Stimulated activated effector memory CD8-positive, alpha-beta T cell treated with anti-CD3 and anti-CD28 coated beads, Interleukin-12 subunit alpha, Interleukin-12 subunit beta, amount 100 ng/mL, for 72 hours (primary cell): Measurements from ENCODE around the gene TEN1.

Experiments
- ATAC-seq: fragments of 150-1000 bp; cut with Tn5 transposase; 2 replicates; pipeline ENCODE4 v1.10.0; 2021
- DNase-seq, 2 donors: peaks; one replicate each; pipeline ENCODE4 v3.0.0; 2021 to 2022; ENCODE audit warnings: low spot score in 2 of 2
- H3K27ac Mint-ChIP-seq: one replicate; pipeline ENCODE4 v1.8.0; 2022; ENCODE audit warnings: mild to moderate bottlenecking, mixed read lengths
- H3K36me3 Mint-ChIP-seq: one replicate; pipeline ENCODE4 v1.8.0; 2022; ENCODE audit warnings: mild to moderate bottlenecking, mixed read lengths
- H3K4me1 Mint-ChIP-seq: one replicate; pipeline ENCODE4 v1.8.0; 2022; ENCODE audit warnings: mixed read lengths
- H3K4me3 Mint-ChIP-seq: one replicate; pipeline ENCODE4 v1.8.0; 2022; ENCODE audit warnings: mild to moderate bottlenecking, mixed read lengths
- H3K9me3 Mint-ChIP-seq: one replicate; pipeline ENCODE4 v1.8.0; 2022; ENCODE audit warnings: mixed read lengths

Gene TEN1

GRCh38 chr17:76046064-76046463, 67.0 kb downstream of the TEN1 start:
- Mint-ChIP-seq H3K4me1 (peaks cover 12% of the 10 kb centered on the region), H3K9me3 (no peaks in the 10 kb centered on the region), H3K4me3 (no peak overlapping the region), H3K36me3 (peaks cover 100% of the 10 kb centered on the region), H3K27ac (no peak overlapping the region)
- no peak for ATAC-seq
- no peak for DNase-seq

- H3K9me3 Mint-ChIP-seq, result no peaks in the 10 kb centered on the region
- peaks cover 13% of the 10 kb centered on the region for H3K4me1 Mint-ChIP-seq
- DNase-seq, result no peak
- no peak for ATAC-seq
- H3K27ac Mint-ChIP-seq, result peak overlapping the region; percentile 75
- H3K4me3 Mint-ChIP-seq, result no peak overlapping the region
- peaks cover 100% of the 10 kb centered on the region for H3K36me3 Mint-ChIP-seq
Measured at GRCh38 chr17:76048025-76048605, 69.1 kb downstream of the TEN1 start.

GRCh38 chr17:76048711-76049110, 69.7 kb downstream of the TEN1 start:
- DNase-seq, result no peak
- Mint-ChIP-seq H3K27ac (peak overlapping the region; percentile 75), H3K4me1 (peaks cover 19% of the 10 kb centered on the region), H3K9me3 (no peaks in the 10 kb centered on the region), H3K4me3 (no peak overlapping the region), H3K36me3 (peaks cover 100% of the 10 kb centered on the region)
- ATAC-seq, result no peak

- Mint-ChIP-seq H3K36me3 (peaks cover 100% of the 10 kb centered on the region), H3K27ac (peak overlapping the region; percentile 75), H3K4me3 (no peak overlapping the region), H3K4me1 (peaks cover 23% of the 10 kb centered on the region), H3K9me3 (no peaks in the 10 kb centered on the region)
- no peak for DNase-seq
- ATAC-seq, result no peak
Measured at GRCh38 chr17:76049239-76049638, 70.2 kb downstream of the TEN1 start.

- Mint-ChIP-seq H3K27ac (peak overlapping the region; percentile 75), H3K4me3 (no peak overlapping the region), H3K4me1 (peaks cover 23% of the 10 kb centered on the region), H3K9me3 (no peaks in the 10 kb centered on the region), H3K36me3 (peaks cover 100% of the 10 kb centered on the region)
- no peak for ATAC-seq
- DNase-seq, result no peak
Measured at GRCh38 chr17:76049836-76050537, 70.9 kb downstream of the TEN1 start.
